ENCODE measurements around the gene KIF25.
"Not testable (repeated sequence)": the region's sequence is repeated elsewhere in the genome, so short reads cannot be mapped to it uniquely, and the experiment has no call there.

Gene KIF25

GRCh38 chr6:168072261-168072660, 74.8 kb downstream of the KIF25 start:
- DNase-seq (ENCODE audit: low read depth in 2 of 2) = no peak
- H3K4me3 ChIP-seq (replicated peaks in 1 of 2; ENCODE audit: low read depth in 2 of 2, low read length in 2 of 2) = no peak overlapping the region
- no peak for TF ChIP-seq CTCF (IDR thresholded peaks at IDR 0.05; ENCODE audit: low read depth, low read length)

GRCh38 chr6:168072730-168073129, 75.3 kb downstream of the KIF25 start:
- DNase-seq (ENCODE audit: low read depth in 2 of 2) = no peak

GRCh38 chr6:168073937-168074730, 76.7 kb downstream of the KIF25 start:
- DNase-seq (ENCODE audit: low read depth in 2 of 2) = no peak
- TF ChIP-seq CTCF (IDR thresholded peaks at IDR 0.05; ENCODE audit: low read depth, low read length) = no peak
- H3K4me3 ChIP-seq (replicated peaks in 1 of 2; ENCODE audit: low read depth in 2 of 2, low read length in 2 of 2) = no peak overlapping the region

More at GRCh38 chr6:168072730-168073129, 75.3 kb downstream of the KIF25 start:
- TF ChIP-seq CTCF (IDR thresholded peaks at IDR 0.05; ENCODE audit: low read depth, low read length) = no peak
- H3K4me3 ChIP-seq (replicated peaks in 1 of 2; ENCODE audit: low read depth in 2 of 2, low read length in 2 of 2) = no peak overlapping the region

GRCh38 chr6:168075216-168075615, 77.7 kb downstream of the KIF25 start:
- no peak for TF ChIP-seq CTCF (IDR thresholded peaks at IDR 0.05; ENCODE audit: low read depth, low read length)
- H3K4me3 ChIP-seq (replicated peaks in 1 of 2; ENCODE audit: low read depth in 2 of 2, low read length in 2 of 2) = no peak overlapping the region
- DNase-seq (ENCODE audit: low read depth in 2 of 2) = no peak

GRCh38 chr6:168075787-168076202, 78.3 kb downstream of the KIF25 start:
- no peak for DNase-seq (ENCODE audit: low read depth in 2 of 2)
- no peak for TF ChIP-seq CTCF (IDR thresholded peaks at IDR 0.05; ENCODE audit: low read depth, low read length)
- H3K4me3 ChIP-seq (replicated peaks in 1 of 2; ENCODE audit: low read depth in 2 of 2, low read length in 2 of 2) = no peak overlapping the region

GRCh38 chr6:168077401-168077800, 79.9 kb downstream of the KIF25 start:
- not testable (repeated sequence) for DNase-seq (ENCODE audit: low read depth in 2 of 2); H3K4me3 ChIP-seq (replicated peaks in 1 of 2; ENCODE audit: low read depth in 2 of 2, low read length in 2 of 2)

- DNase-seq (ENCODE audit: low read depth in 2 of 2) = peak in 1 of 2 donors; percentile 11
- no peak overlapping the region for H3K4me3 ChIP-seq (replicated peaks in 1 of 2; ENCODE audit: low read depth in 2 of 2, low read length in 2 of 2)
- no peak for TF ChIP-seq CTCF (IDR thresholded peaks at IDR 0.05; ENCODE audit: low read depth, low read length)
These were observed 80.9 kb downstream of the KIF25 start for GRCh38 chr6:168078175-168078942.

Measured in cardiac fibroblast (primary cell).